GM12878 (cell line): ENCODE results near the gene INO80E. TPM values are rescaled to one million over a fixed set of nuclear protein-coding genes. Genes with fewer than 3 reads are reported as not detected.

Source experiments
- ATAC-seq: fragments of 200-7000 bp; cut with Tn5 transposase; 3 replicates; pipeline ENCODE4 v1.9.1; 2020; ENCODE audit warnings: mild to moderate bottlenecking, moderate library complexity
- BruUV-seq: library from RNA; stranded (reverse); fragments of 400-500 nt; replicated peaks from 2 replicates; lab custom pipeline; 2021; lab: Mats Ljungman, UMichigan
- CTCF ChIA-PET: fragments of 300-600 bp; sonication (Branson Sonifier 250); formaldehyde crosslinking; extraction: SDS; loops from one replicate; lab custom pipeline; 2021; ENCODE audit warnings: inconsistent platforms; lab: Yijun Ruan, JAX
- POLR2A ChIA-PET: fragments of 350-600 bp; formaldehyde crosslinking; extraction: SDS; loops from one replicate; lab custom pipeline; 2021; ENCODE audit warnings: inconsistent platforms; lab: Charles Lee
- RAD21 ChIA-PET: fragments of 300-600 bp; sonication (Branson Sonifier 250); formaldehyde crosslinking; loops from one replicate; lab custom pipeline; 2023; ENCODE audit warnings: antibody characterized with exemption; ENCODE audit not compliant: unreplicated experiment; lab: Charles Lee
- SMC1A ChIA-PET: fragments of 300-600 bp; sonication (Branson Sonifier 250); formaldehyde crosslinking; loops from one replicate; lab custom pipeline; 2023; ENCODE audit not compliant: unreplicated experiment, uncharacterized antibody; lab: Charles Lee
- DNase-seq: peaks from one replicate; pipeline ENCODE4 v3.0.0-alpha.2; 2011; ENCODE audit warnings: low read depth, low spot score
- FAIRE-seq: peaks from 3 replicates; lab custom pipeline; 2011; peaks lifted over from hg19 to GRCh38; lab: Jason Lieb, UNC
- H2AFZ ChIP-seq: 2 replicates; pipeline ENCODE4 v1.6.0; 2011; ENCODE audit warnings: low read depth, low read length, control low read depth; ENCODE audit not compliant: control insufficient read depth
- H3K27ac ChIP-seq: 2 replicates; pipeline ENCODE4 v1.5.1; 2011; ENCODE audit warnings: control low read depth; ENCODE audit not compliant: control insufficient read depth, insufficient read depth
- H3K27me3 ChIP-seq, 2 experiments: replicated peaks in 1 of 2; 2 replicates each; pipeline versions ENCODE4 v1.6.0 to v1.6.1; 2011; ENCODE audit warnings: low read length in 1 of 2; ENCODE audit not compliant: control insufficient read depth in 2 of 2, insufficient read depth in 2 of 2
- H3K36me3 ChIP-seq, 2 experiments: 2 replicates each; pipeline ENCODE4 v1.5.1; 2011; ENCODE audit warnings: low read length in 1 of 2; ENCODE audit not compliant: control insufficient read depth in 2 of 2, insufficient read depth in 2 of 2
- H3K4me1 ChIP-seq: 2 replicates; pipeline ENCODE4 v1.6.1; 2011; ENCODE audit warnings: mild to moderate bottlenecking, low read length, moderate library complexity, mixed read lengths; ENCODE audit not compliant: control insufficient read depth, insufficient read depth
- H3K4me2 ChIP-seq: 2 replicates; pipeline ENCODE4 v1.6.0; 2011; ENCODE audit warnings: control low read depth; ENCODE audit not compliant: control insufficient read depth, insufficient read depth
- H3K4me3 ChIP-seq: fragments of 200-600 bp; sonication (generic); 2 replicates; pipeline ENCODE4 v1.5.1; 2016
- H3K79me2 ChIP-seq: 2 replicates; pipeline ENCODE4 v1.6.0; 2011; ENCODE audit warnings: low read length; ENCODE audit not compliant: control insufficient read depth, insufficient read depth
- H3K9ac ChIP-seq: 2 replicates; pipeline ENCODE4 v1.8.0; 2011; ENCODE audit warnings: low read length, control low read depth, mixed read lengths; ENCODE audit not compliant: control insufficient read depth, insufficient read depth
- H3K9me3 ChIP-seq: replicated peaks from 3 replicates; pipeline ENCODE4 v1.5.1; 2011; ENCODE audit warnings: mild to moderate bottlenecking, low read length; ENCODE audit not compliant: control insufficient read depth, insufficient read depth
- H4K20me1 ChIP-seq: 2 replicates; pipeline ENCODE4 v1.6.0; 2011; ENCODE audit not compliant: control insufficient read depth, insufficient read depth
- BCL11A ChIP-seq: IDR thresholded peaks from 2 replicates; pipeline ENCODE4 v1.6.1; 2011; ENCODE audit warnings: low read depth, low read length
- FOXK2 ChIP-seq: fragments of 450-650 bp; IDR thresholded peaks from 2 replicates; pipeline ENCODE4 v1.6.1; 2017; ENCODE audit warnings: mild to moderate bottlenecking, moderate library complexity
- IKZF2 ChIP-seq, 2 experiments: fragments of 450-650 bp; IDR thresholded peaks; 2 replicates each; pipeline ENCODE4 v1.6.1; 2017; ENCODE audit warnings: mild to moderate bottlenecking in 2 of 2, moderate library complexity in 2 of 2
- KLF5 ChIP-seq: fragments of 450-650 bp; IDR thresholded peaks from 2 replicates; pipeline ENCODE4 v1.6.1; 2014; ENCODE audit warnings: mild to moderate bottlenecking; ENCODE audit not compliant: partially characterized antibody
- MEF2B ChIP-seq: fragments of 450-650 bp; IDR thresholded peaks from 2 replicates; pipeline ENCODE4 v1.6.1; 2018; ENCODE audit warnings: mild to moderate bottlenecking, moderate library complexity; ENCODE audit not compliant: partially characterized antibody, poor library complexity, severe bottlenecking
- POLR2AphosphoS5 ChIP-seq: IDR thresholded peaks from 2 replicates; pipeline ENCODE4 v1.6.1; 2011; ENCODE audit warnings: mild to moderate bottlenecking, low read length, inconsistent platforms
- RBBP5 ChIP-seq: fragments of 200-600 bp; sonication (generic); conservative IDR thresholded peaks from 2 replicates; pipeline ENCODE4 v1.6.1; 2016
- SIX5 ChIP-seq: IDR thresholded peaks from 2 replicates; pipeline ENCODE4 v1.6.1; 2011; ENCODE audit warnings: mild to moderate bottlenecking, low read depth, low read length, moderate library complexity; ENCODE audit not compliant: severe bottlenecking
- SP1 ChIP-seq: IDR thresholded peaks from one replicate; pipeline ENCODE4 v1.6.1; 2011; ENCODE audit warnings: low read depth, low read length
- SRF ChIP-seq, 2 experiments: IDR thresholded peaks; 2 replicates each; pipeline ENCODE4 v1.6.1; 2011; ENCODE audit warnings: low read depth in 2 of 2, low read length in 2 of 2, mild to moderate bottlenecking in 1 of 2, moderate library complexity in 1 of 2
- ZNF217 ChIP-seq: fragments of 450-650 bp; IDR thresholded peaks from 2 replicates; pipeline ENCODE4 v1.6.1; 2017; ENCODE audit warnings: antibody characterized with exemption, mild to moderate bottlenecking
- WGBS: methylation state at CpG from one replicate; pipeline ENCODE4 v1.1.6; 2016; ENCODE audit warnings: low lambda C conversion rate; ENCODE audit not compliant: insufficient replicate concordance, insufficient coverage; ENCODE audit errors: missing lambda C conversion rate; 5-methylcytosine and 5-hydroxymethylcytosine counted together
- in situ Hi-C: fragments of 300-500 bp; cut with MboI; formaldehyde crosslinking; loops from 9 replicates; pipeline ENCODE4 v1.14.3; 2018; ENCODE audit warnings: mixed read lengths
- intact Hi-C: fragments of 100-400 bp; cut with micrococcal nuclease; formaldehyde crosslinking; loops from one replicate; pipeline ENCODE4 v1.14.2; 2022; ENCODE audit not compliant: unreplicated experiment
- polyA plus RNA-seq, 11 experiments: library from polyadenylated mRNA; depleted of rRNA in 4 of 11; unstranded in 6 of 11; stranded (reverse) in 5 of 11; fragments of >200 nt; fragmentation: Nextera tagmentation in 4 of 11; fragmentation: Illumina TruSeq in 1 of 11; extraction: Ambion mirVana in 4 of 11; extraction: Trizol in 1 of 11; gene quantifications; 1 replicate in 1 of 11; 2 replicates in 10 of 11; pipeline versions ENCODE4 v1.2.1 to v1.2.3, GENCODE V29; 2011 to 2016; ENCODE audit warnings: inconsistent platforms in 2 of 11, missing spikeins in 2 of 11, low read depth in 1 of 11
- total RNA-seq, 4 experiments: library from RNA; depleted of rRNA in 3 of 4; stranded (reverse); fragments of >200 nt in 3 of 4; fragmentation: Illumina TruSeq in 1 of 4; extraction: Trizol in 1 of 4; gene quantifications; 2 replicates each; pipeline versions ENCODE4 v1.2.1 to v1.2.3, GENCODE V29; 2013 to 2021
- TF ChIP-seq, protein P1 (sequence below): fragments of 150-350 bp; IDR thresholded peaks from 2 replicates; pipeline ENCODE4 v1.6.1; 2016; ENCODE audit warnings: low read depth, low read length
- TF ChIP-seq, protein P2 (sequence below): fragments of 450-650 bp; IDR thresholded peaks from 2 replicates; pipeline ENCODE4 v1.6.1; 2017; ENCODE audit warnings: low read depth, mild to moderate bottlenecking, moderate library complexity

The INO80E gene
- total and polyA plus RNA-seq, 10 of the 15 experiments (the other 5 are each of a cell fraction or from before 2014, with no cell fraction given), result 0.39 to 74.0 (median 33.0) TPM

DNA sequence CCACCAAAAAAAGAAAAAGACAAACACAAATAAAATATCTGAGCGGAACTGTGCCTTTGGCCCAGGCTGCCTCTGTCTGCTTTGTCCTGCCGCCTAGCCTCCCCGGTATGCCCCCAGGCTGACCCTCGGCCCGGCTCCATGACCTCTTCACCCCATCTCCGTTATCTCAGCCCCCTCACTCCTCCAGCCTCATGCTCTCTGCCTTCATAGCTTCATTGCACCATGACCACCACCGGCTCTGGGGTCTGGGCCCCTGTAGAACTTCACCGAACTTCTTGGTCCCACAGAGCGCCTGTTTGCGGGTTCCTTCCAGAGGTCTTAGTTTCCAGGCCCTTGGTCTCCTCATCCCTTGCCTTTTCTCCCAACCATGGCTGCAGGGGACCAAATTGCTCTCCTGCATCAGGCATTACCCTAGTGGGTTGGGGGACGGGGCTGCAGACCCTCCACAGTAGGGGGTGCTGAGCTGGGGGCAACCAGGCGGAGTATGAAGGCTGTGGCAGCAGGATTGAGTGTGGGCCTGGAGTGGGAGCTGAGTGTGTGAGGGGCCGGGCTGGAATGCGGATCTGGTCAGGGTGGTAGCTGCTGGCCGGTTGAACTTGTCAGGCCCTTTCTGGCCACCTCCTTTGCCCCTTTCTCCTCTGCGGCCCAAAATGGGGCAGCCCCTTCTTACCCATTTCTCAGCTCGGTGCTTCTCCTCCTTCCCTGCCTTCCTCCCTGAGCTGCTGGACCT is 7.5 kb upstream of the INO80E start:
- ChIA-PET POLR2A (interaction anchor here (0.6 to 1.3 kb wide), 2 partner anchors 11 to 26 kb away, joined by 3 read pairs; partner anchors contain the start of gene TMEM219), RAD21 (no interaction called here)
- Histone ChIP-seq H3K4me1 (no peaks in the 10 kb centered on the region), H3K27me3 (no peaks in the 10 kb centered on the region), H3K4me3 (no peak overlapping the region), H3K9ac (no peak overlapping the region), H3K36me3 (peaks cover 16 to 41% of the 10 kb centered on the region in 2 experiments; a peak in 3 of 4 replicates)
- FAIRE-seq, result no peak
- in situ Hi-C loops, result no loop called here
- TF ChIP-seq SP1, result no peak
- TF ChIP-seq SRF (IDR thresholded peaks at IDR 0.05; ENCODE audit: low read depth in 2 of 2, low read length in 2 of 2), result no peak
- no peak for TF ChIP-seq RBBP5
- no peak for TF ChIP-seq FOXK2
- no peak for TF ChIP-seq KLF5
- TF ChIP-seq, protein P1, sequence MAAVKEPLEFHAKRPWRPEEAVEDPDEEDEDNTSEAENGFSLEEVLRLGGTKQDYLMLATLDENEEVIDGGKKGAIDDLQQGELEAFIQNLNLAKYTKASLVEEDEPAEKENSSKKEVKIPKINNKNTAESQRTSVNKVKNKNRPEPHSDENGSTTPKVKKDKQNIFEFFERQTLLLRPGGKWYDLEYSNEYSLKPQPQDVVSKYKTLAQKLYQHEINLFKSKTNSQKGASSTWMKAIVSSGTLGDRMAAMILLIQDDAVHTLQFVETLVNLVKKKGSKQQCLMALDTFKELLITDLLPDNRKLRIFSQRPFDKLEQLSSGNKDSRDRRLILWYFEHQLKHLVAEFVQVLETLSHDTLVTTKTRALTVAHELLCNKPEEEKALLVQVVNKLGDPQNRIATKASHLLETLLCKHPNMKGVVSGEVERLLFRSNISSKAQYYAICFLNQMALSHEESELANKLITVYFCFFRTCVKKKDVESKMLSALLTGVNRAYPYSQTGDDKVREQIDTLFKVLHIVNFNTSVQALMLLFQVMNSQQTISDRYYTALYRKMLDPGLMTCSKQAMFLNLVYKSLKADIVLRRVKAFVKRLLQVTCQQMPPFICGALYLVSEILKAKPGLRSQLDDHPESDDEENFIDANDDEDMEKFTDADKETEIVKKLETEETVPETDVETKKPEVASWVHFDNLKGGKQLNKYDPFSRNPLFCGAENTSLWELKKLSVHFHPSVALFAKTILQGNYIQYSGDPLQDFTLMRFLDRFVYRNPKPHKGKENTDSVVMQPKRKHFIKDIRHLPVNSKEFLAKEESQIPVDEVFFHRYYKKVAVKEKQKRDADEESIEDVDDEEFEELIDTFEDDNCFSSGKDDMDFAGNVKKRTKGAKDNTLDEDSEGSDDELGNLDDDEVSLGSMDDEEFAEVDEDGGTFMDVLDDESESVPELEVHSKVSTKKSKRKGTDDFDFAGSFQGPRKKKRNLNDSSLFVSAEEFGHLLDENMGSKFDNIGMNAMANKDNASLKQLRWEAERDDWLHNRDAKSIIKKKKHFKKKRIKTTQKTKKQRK, result no peak
- TF ChIP-seq, protein P2, sequence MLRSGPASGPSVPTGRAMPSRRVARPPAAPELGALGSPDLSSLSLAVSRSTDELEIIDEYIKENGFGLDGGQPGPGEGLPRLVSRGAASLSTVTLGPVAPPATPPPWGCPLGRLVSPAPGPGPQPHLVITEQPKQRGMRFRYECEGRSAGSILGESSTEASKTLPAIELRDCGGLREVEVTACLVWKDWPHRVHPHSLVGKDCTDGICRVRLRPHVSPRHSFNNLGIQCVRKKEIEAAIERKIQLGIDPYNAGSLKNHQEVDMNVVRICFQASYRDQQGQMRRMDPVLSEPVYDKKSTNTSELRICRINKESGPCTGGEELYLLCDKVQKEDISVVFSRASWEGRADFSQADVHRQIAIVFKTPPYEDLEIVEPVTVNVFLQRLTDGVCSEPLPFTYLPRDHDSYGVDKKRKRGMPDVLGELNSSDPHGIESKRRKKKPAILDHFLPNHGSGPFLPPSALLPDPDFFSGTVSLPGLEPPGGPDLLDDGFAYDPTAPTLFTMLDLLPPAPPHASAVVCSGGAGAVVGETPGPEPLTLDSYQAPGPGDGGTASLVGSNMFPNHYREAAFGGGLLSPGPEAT, result no peak
- no peak for TF ChIP-seq SIX5
- TF ChIP-seq ZNF217, result no peak
- no peak for TF ChIP-seq BCL11A
- TF ChIP-seq POLR2AphosphoS5, result no peak
- TF ChIP-seq IKZF2 (IDR thresholded peaks at IDR 0.05), result no peak
- no peak for TF ChIP-seq MEF2B
- TF ChIP-seq, all 136 proteins: peak for 0
- no TSS peak for BruUV-seq
- H4K20me1 ChIP-seq, result no peaks in the 10 kb centered on the region
- H3K27ac ChIP-seq, result no peak overlapping the region
- H3K9me3 ChIP-seq, result no peaks in the 10 kb centered on the region
- no peaks in the 10 kb centered on the region for H3K79me2 ChIP-seq
- DNase-seq (no peak), ATAC-seq (no peak)
- 94% methylated on average over 17 of the region's 17 CpGs for WGBS
- H3K4me2 ChIP-seq, result no peak overlapping the region
- SMC1A ChIA-PET, result no interaction called here
- CTCF ChIA-PET, result interaction anchor here (1.1 kb wide), 1 partner anchor 12 kb away, joined by 4 read pairs; no protein-coding TSS in a partner anchor
- intact Hi-C loops, result no loop called here
- H2AFZ ChIP-seq, result no peak overlapping the region
